Skeletal muscle satellite cell (primary cell): Measurements from ENCODE around the gene CTNNBL1.

Source experiments
- H3K27me3 ChIP-seq: 2 replicates; pipeline ENCODE4 v1.7.0; 2013; ENCODE audit warnings: low read length; ENCODE audit not compliant: control insufficient read depth, insufficient read depth
- H3K36me3 ChIP-seq: 2 replicates; pipeline ENCODE4 v1.7.0; 2013; ENCODE audit warnings: mild to moderate bottlenecking, control low read depth, low read length; ENCODE audit not compliant: insufficient read depth
- H3K4me1 ChIP-seq: 2 replicates; pipeline ENCODE4 v1.7.0; 2013; ENCODE audit warnings: low read length; ENCODE audit not compliant: control insufficient read depth, insufficient read depth
- H3K4me2 ChIP-seq: 2 replicates; pipeline ENCODE4 v1.7.0; 2013; ENCODE audit warnings: mild to moderate bottlenecking, low read length
- H3K4me3 ChIP-seq: 2 replicates; pipeline ENCODE4 v1.7.0; 2013; ENCODE audit warnings: low read length
- H3K9ac ChIP-seq: 2 replicates; pipeline ENCODE4 v1.7.0; 2013; ENCODE audit warnings: mild to moderate bottlenecking, low read depth, low read length, moderate library complexity
- H3K9me3 ChIP-seq: replicated peaks from 2 replicates; pipeline ENCODE4 v1.7.0; 2013; ENCODE audit warnings: mild to moderate bottlenecking, control low read depth, low read length

Gene CTNNBL1

DNA sequence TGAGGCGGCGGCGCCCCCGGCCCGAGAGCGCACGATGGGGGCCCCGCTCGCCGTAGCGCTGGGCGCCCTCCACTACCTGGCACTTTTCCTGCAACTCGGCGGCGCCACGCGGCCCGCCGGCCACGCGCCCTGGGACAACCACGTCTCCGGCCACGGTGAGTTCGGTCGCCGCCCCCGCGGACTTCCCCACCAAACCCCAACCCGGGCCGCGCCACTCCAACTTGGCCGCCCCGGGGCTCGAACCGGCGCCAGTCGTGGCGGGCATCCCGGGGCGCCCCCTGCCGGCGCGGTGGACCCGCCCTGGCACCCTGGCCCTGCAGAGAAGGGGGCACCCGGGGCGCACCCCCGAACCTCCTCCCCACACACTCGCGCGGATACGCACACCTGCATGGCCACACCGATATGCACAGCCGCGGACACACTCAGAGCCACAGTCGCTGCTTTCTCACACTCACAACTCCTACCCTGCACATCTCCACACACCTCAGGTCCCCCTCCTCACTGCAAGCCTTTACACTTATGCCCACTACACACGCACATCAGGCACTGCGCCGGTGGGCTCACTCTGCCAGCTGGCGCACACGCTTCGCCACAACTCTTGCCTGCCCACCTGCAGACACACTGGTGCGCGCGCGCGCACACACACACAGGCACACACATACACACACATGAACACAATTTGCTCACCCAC is 209.6 kb downstream of the CTNNBL1 start:
- Histone ChIP-seq H3K4me2 (peak overlapping the region; percentile 82), H3K4me3 (peak overlapping the region; percentile 70), H3K9ac (peak overlapping the region; percentile 73), H3K9me3 (no peaks in the 10 kb centered on the region), H3K27me3 (peaks cover 43% of the 10 kb centered on the region), H3K4me1 (peaks cover 10% of the 10 kb centered on the region), H3K36me3 (no peaks in the 10 kb centered on the region)

DNA sequence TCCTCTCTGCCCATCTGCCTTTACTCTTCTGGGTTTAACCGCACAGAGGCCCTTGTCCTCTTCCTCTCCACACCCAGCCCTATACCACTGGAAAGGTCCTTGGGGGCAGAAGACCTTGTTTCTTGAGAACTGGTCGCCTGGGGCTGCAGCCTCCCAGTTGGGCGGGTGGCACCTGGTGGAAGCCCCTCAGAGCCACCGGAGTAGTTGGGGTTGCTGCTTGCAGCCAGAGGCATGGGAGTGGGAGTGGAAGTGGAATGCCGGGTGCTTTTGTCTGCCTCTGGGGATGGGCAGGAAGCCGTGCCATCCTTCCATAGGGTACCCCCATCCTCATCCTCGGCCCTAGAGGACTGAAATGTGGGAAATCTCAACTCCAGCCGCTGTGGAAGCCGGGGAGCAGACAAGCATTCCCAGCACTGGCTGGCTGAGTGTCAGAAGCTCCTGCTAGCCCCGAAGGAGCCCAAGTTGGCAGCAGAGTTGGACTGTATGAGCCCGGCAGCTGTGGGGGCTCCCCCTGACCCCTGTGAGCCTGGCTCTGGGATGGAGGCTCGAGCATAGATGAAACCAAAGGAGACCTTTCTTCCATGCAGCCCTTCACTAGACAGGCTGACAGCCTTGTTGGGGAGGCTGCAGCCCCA is 210.3 kb downstream of the CTNNBL1 start:
- no peak overlapping the region for H3K9ac ChIP-seq
- no peaks in the 10 kb centered on the region for H3K9me3 ChIP-seq
- H3K4me1 ChIP-seq, result peaks cover 11% of the 10 kb centered on the region
- no peaks in the 10 kb centered on the region for H3K36me3 ChIP-seq
- peaks cover 38% of the 10 kb centered on the region for H3K27me3 ChIP-seq
- peak overlapping the region; percentile 70 for H3K4me3 ChIP-seq
- H3K4me2 ChIP-seq, result peak overlapping the region; percentile 82

DNA sequence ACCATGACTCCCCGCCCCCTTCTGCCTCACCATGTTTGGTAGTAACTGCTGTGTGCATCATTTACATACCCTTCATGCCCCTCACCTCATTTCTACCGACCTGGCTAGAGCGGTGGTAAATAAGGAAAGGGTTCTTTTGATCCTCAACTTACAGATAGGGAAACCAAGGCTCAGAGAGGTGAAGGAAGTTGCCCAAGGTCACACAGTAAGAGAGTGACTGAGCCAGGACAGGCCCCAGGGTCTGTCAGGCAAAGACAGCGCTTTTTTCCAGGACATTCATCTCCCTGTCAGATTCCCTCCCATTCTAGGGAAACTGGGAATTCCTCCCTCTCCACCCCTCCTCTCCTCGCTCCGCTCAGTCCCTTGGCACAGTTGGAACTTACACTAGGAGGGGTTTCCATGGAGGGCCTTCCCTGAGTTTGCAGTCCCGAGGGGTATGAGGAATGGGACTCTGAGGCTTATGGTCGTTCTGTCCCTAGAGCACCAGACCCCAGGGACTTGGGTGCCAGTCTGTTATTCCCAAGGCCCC is 211.1 kb downstream of the CTNNBL1 start:
- peaks cover 30% of the 10 kb centered on the region for H3K27me3 ChIP-seq
- H3K4me2 ChIP-seq, result no peak overlapping the region
- H3K36me3 ChIP-seq, result no peaks in the 10 kb centered on the region
- no peak overlapping the region for H3K9ac ChIP-seq
- no peaks in the 10 kb centered on the region for H3K9me3 ChIP-seq
- peaks cover 11% of the 10 kb centered on the region for H3K4me1 ChIP-seq
- H3K4me3 ChIP-seq, result no peak overlapping the region

DNA sequence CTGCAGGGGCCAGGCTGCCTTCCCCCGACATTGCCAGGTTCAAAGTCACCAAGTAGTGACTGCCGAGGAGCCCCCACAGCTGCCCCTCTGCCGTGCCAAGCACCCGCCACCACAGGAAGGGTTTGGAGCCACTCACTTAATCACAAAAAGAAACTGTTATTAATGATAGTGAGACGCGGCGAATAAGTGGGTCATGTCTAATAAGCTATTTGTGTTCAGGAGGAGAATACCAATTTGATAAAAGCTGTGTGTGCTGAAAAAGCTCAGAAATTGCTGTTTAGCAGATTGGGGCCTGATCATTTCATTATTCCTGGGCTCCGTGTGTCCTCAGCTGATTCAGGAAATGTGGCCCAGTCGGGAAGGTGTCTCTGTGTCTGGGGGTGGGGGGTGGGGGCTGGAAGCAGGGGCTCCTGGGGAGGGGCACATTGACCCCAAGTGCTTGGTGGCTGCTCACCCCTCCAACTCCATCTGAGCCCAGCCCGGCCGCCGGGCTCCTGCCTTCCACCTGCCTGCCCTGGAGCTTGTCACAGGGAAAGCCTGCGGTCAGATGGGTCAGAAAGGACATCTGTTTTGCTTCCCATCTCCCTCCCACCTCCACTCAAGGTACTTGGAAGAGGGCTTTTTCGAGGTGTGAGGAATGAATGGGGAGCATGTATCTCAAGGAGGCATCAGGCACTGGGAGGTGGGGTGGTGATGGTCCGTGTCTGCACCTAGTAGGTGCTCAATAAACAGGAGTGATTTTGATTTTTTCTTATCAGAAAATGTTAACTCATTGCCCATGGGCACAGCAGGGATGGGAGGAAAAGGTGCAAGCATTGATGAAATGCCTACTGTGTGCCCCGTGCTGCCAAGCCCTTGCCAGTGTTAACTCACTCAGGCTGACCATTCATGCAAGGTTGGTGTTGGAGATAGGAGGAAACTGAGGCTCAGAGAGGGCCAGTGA is 212.1 kb downstream of the CTNNBL1 start:
- Histone ChIP-seq H3K4me1 (peaks cover 11% of the 10 kb centered on the region), H3K4me3 (no peak overlapping the region), H3K9ac (no peak overlapping the region), H3K9me3 (no peaks in the 10 kb centered on the region), H3K27me3 (peaks cover 22% of the 10 kb centered on the region), H3K4me2 (no peak overlapping the region), H3K36me3 (no peaks in the 10 kb centered on the region)

DNA sequence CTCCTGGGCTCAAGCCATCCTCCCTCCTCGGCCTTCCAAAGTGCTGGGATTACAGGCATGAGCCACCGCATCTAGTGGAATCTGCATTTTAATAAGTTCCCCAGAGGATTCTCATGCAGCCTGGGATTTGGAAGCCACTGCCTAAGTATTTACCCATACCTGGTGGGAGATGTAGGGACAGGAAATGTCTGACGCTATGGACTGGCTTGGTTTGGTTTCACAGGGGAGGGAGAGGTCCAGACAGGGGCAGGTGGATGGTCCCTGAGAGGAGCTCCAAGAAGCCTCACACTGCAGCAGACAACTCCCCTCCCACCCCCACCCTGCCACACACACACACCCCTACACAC is 213.5 kb downstream of the CTNNBL1 start:
- H3K9ac ChIP-seq, result no peak overlapping the region
- no peaks in the 10 kb centered on the region for H3K9me3 ChIP-seq
- H3K36me3 ChIP-seq, result no peaks in the 10 kb centered on the region
- H3K4me1 ChIP-seq, result peaks cover 18% of the 10 kb centered on the region
- H3K27me3 ChIP-seq, result peaks cover 24% of the 10 kb centered on the region
- H3K4me3 ChIP-seq, result no peak overlapping the region
- H3K4me2 ChIP-seq, result peak overlapping the region; percentile 74

DNA sequence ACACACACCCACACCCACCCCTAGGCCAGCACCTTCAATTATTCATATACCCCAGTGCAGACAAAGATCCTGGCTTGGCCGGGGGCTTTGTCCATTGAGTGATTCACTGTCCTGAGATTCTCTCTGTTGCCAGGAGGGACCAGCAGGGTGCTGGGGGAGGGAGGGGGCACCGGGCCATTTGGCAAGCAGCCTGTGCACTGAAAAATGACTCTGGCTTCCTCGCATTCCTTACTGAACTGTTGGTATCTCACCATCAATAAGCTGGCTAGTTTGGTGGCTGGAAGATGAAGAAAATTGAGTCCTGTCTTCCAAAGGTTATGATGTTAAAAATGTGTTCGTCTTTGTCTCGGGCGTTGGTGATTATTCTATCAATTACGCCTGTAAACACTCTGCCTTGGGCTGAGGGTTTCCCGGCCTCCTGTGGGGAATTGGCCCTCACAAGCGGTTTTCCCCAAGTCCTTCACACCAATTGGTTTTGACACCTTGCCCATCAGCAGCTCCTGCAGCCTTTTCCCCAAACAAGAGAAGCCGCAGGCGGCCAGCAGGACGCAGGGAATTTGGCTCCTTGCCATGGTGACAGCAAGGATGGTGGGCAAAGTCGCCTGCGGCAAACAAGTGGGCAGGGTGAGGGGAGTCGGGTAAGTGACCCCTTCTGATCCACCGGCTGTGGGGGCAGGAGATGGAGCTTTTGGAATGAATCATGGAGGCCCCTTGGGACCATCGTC is 214.0 kb downstream of the CTNNBL1 start:
- Histone ChIP-seq H3K27me3 (peaks cover 29% of the 10 kb centered on the region), H3K9me3 (no peaks in the 10 kb centered on the region), H3K9ac (peak overlapping the region; percentile 36), H3K4me1 (peaks cover 16% of the 10 kb centered on the region), H3K4me3 (peak overlapping the region; percentile 50), H3K4me2 (peak overlapping the region; percentile 74), H3K36me3 (no peaks in the 10 kb centered on the region)

DNA sequence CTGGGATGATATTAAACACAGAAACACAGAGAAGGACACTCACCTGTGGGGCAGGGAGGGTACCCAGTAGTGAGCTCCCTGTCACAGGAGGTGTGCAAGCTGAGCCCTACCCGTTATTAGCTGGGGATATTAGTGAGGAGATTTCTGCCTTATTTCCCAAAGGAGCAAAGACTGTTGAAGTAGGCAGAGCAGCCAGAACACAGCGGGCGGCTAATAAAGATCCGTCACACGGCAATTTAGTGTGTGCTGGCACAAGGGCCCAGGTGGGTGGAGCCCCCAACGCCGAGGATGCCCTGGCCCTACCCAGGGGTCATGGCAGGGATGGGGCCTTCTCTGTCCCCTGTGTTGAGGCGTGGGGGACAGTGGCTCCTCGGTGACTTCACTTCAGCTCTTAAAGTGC is 217.4 kb downstream of the CTNNBL1 start:
- peaks cover 46% of the 10 kb centered on the region for H3K27me3 ChIP-seq
- H3K9ac ChIP-seq, result no peak overlapping the region
- no peaks in the 10 kb centered on the region for H3K9me3 ChIP-seq
- no peak overlapping the region for H3K4me3 ChIP-seq
- H3K4me2 ChIP-seq, result no peak overlapping the region
- peaks cover 16% of the 10 kb centered on the region for H3K4me1 ChIP-seq
- no peaks in the 10 kb centered on the region for H3K36me3 ChIP-seq

DNA sequence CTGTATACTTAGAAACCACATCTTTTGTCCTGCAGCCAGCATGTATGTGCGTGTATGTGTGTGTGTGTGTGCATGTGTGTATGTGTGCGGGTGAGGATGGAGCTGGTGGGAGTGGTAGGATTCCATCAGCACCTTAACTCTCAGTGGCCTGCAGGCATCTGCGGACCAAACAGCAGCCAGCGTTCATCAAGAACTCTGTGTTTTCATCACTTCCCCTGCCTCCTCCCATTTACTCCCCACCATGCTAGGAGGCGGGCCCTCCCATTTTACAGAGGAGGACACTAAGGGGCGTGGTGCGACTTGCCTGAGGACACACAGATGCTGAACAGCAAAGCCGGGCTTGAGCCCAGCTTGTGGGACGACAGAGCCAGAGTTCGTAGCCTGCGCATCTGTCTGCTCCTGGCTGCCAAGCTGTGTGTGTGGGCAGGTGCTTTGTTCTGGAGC is 218.0 kb downstream of the CTNNBL1 start:
- H3K4me2 ChIP-seq, result peak overlapping the region; percentile 48
- peaks cover 52% of the 10 kb centered on the region for H3K27me3 ChIP-seq
- no peaks in the 10 kb centered on the region for H3K36me3 ChIP-seq
- peaks cover 16% of the 10 kb centered on the region for H3K4me1 ChIP-seq
- H3K4me3 ChIP-seq, result no peak overlapping the region
- H3K9me3 ChIP-seq, result no peaks in the 10 kb centered on the region
- no peak overlapping the region for H3K9ac ChIP-seq

DNA sequence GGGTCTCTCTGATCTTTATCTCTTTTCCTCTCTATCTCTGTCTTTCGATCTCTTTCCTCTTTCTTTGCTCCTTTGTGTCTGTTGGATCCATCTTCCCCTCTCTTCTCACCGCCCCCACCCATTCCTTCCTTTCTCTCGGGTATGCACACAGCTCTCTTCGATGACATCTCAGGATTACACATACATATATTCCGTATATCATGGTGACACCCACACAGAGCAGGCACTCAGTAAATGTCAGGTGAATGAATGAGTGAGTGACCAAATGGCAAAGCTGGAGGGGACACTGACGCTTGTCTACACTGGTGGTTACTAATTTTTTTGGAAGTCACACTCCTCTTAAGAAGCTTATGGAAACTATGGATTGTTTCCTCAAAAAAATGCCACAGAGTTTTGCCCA is 219.0 kb downstream of the CTNNBL1 start:
- Histone ChIP-seq H3K4me3 (no peak overlapping the region), H3K27me3 (peaks cover 63% of the 10 kb centered on the region)

DNA sequence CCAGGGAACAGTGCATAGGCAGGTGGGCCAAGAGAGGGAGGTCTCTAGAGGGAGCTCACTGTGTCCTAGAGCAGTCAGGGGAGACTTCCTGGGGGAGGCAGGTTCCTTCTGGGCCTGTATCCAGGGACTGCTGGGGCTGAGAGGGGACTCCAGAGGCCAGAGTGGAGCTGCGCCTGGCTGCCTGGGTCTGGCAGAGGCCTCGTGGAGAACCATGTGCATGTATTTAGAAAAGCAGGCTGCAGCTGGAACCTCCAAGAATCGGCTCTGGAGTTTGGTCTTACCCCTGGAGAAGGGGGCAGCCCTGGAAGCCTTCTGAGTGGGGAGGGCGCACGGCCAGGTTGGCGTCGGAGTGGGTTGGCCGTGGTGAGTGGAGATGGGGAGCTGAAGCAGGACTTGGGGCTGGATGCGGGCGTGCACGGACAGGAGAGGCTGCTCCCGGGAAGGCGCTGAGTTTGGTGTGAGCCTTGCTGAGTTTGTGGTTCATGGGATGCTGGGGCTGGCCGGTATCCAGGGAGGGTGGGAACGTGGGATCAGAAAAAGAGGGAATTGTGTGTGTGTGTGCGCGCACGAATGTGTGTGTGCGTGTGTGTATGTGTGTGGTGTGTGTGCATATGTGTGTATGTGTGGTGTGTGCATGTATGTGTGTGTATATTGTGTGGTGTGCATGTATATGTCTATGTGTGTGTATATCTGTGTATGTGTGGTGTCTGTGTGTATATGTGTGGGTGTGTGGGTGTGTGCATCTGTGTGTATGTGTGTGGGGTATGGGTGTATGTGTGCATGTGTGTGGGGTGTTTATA is 219.9 kb downstream of the CTNNBL1 start:
- Histone ChIP-seq H3K36me3 (no peaks in the 10 kb centered on the region), H3K9ac (no peak overlapping the region), H3K27me3 (peaks cover 71% of the 10 kb centered on the region), H3K9me3 (no peaks in the 10 kb centered on the region), H3K4me1 (peaks cover 8% of the 10 kb centered on the region), H3K4me2 (no peak overlapping the region), H3K4me3 (no peak overlapping the region)

More for the DNA sequence above, 219.0 kb downstream of the CTNNBL1 start:
- no peak overlapping the region for H3K4me2 ChIP-seq
- H3K9ac ChIP-seq, result no peak overlapping the region
- H3K9me3 ChIP-seq, result no peaks in the 10 kb centered on the region
- H3K36me3 ChIP-seq, result no peaks in the 10 kb centered on the region
- peaks cover 14% of the 10 kb centered on the region for H3K4me1 ChIP-seq
